HL-60 (cell line): Measurements from ENCODE around the gene ACP6.

ENCODE experiments used
- DNase-seq, 2 experiments: peaks; one replicate each; pipeline ENCODE4 v3.0.0-alpha.2; 2010 to 2020; ENCODE audit warnings: low read depth in 1 of 2, low spot score in 1 of 2
- H3K27ac ChIP-seq: fragments of 250-450 bp; sonication (Bioruptor Pico); replicated peaks from 2 replicates; pipeline ENCODE4 v1.5.1; 2020; ENCODE audit warnings: mild to moderate bottlenecking, moderate library complexity
- H3K27me3 ChIP-seq: fragments of 250-450 bp; sonication (Bioruptor Pico); 2 replicates; pipeline ENCODE4 v1.5.1; 2021; ENCODE audit warnings: mild to moderate bottlenecking, moderate library complexity; ENCODE audit not compliant: insufficient read depth, poor library complexity, severe bottlenecking
- H3K4me3 ChIP-seq: replicated peaks from 2 replicates; pipeline ENCODE4 v1.5.1; 2011; ENCODE audit warnings: mild to moderate bottlenecking, control low read depth, low read length; ENCODE audit not compliant: insufficient read depth
- GABPA ChIP-seq: IDR thresholded peaks from 2 replicates; pipeline ENCODE4 v1.6.1; 2012; ENCODE audit warnings: low read depth
- POLR2AphosphoS5 ChIP-seq: IDR thresholded peaks from 2 replicates; pipeline ENCODE4 v1.6.1; 2012; ENCODE audit warnings: low read depth
- SPI1 ChIP-seq: IDR thresholded peaks from 2 replicates; pipeline ENCODE4 v1.6.1; 2012; ENCODE audit warnings: low read depth, mild to moderate bottlenecking, borderline replicate concordance
- TF ChIP-seq, protein P1 (sequence below): IDR thresholded peaks from 2 replicates; pipeline ENCODE4 v1.6.1; 2012; ENCODE audit warnings: low read depth; ENCODE audit not compliant: insufficient replicate concordance
- TF ChIP-seq, protein P2 (sequence below): IDR thresholded peaks from one replicate; pipeline ENCODE4 v1.5.1; 2011; ENCODE audit warnings: low read length, control low read depth, inconsistent platforms; ENCODE audit not compliant: insufficient read depth

ACP6 gene

DNA sequence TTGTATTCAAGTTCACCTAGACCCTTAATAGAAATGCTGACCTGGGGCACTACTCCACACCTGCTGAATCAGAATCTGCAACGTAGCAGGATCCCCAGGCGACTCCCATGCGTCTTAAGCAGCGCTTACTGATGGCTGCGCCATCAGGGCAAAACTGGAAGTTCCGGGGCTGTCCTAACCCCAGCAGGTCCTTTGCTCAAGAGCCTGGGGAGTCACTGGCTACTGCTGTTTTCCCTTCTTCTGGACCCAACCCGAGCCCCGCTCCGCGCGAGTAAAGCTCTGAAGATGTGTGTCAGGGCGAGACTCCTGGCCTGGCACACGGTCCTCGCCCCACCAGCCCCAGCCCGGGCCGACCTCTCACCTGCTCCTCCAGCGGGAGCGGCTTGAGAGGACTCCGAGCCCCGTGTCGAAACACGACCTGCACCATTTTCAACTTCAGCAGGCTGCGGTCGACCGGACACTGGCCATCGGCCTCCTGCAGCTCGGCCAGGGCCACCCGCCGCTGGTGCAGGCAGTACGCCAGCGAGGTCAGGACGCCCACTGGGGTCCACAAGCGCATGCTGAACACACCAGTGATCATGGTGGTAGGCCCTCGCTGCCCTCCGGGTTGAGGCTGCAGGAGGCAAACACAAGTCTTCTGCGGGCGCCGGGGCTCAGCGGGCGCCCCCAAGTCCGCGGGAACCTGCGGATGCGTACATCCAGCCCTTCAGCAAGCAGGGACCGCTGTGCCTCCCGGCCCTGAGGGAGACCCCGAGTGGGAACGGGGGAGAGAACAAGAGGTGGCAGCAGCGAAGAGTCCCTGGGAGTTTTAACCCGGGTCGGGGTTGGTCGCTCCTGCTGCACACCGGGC lies 630 bp downstream of the ACP6 start:
- DNase-seq: peak; percentile 4 to 51
- Histone ChIP-seq H3K27ac (peak overlapping the region; percentile 55), H3K27me3 (no peaks in the 10 kb centered on the region), H3K4me3 (peak overlapping the region; percentile 50)
- TF ChIP-seq POLR2AphosphoS5 (no peak), SPI1 (no peak), GABPA (no peak)
- TF ChIP-seq, protein P1, sequence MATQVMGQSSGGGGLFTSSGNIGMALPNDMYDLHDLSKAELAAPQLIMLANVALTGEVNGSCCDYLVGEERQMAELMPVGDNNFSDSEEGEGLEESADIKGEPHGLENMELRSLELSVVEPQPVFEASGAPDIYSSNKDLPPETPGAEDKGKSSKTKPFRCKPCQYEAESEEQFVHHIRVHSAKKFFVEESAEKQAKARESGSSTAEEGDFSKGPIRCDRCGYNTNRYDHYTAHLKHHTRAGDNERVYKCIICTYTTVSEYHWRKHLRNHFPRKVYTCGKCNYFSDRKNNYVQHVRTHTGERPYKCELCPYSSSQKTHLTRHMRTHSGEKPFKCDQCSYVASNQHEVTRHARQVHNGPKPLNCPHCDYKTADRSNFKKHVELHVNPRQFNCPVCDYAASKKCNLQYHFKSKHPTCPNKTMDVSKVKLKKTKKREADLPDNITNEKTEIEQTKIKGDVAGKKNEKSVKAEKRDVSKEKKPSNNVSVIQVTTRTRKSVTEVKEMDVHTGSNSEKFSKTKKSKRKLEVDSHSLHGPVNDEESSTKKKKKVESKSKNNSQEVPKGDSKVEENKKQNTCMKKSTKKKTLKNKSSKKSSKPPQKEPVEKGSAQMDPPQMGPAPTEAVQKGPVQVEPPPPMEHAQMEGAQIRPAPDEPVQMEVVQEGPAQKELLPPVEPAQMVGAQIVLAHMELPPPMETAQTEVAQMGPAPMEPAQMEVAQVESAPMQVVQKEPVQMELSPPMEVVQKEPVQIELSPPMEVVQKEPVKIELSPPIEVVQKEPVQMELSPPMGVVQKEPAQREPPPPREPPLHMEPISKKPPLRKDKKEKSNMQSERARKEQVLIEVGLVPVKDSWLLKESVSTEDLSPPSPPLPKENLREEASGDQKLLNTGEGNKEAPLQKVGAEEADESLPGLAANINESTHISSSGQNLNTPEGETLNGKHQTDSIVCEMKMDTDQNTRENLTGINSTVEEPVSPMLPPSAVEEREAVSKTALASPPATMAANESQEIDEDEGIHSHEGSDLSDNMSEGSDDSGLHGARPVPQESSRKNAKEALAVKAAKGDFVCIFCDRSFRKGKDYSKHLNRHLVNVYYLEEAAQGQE: no peak
- TF ChIP-seq, protein P2, sequence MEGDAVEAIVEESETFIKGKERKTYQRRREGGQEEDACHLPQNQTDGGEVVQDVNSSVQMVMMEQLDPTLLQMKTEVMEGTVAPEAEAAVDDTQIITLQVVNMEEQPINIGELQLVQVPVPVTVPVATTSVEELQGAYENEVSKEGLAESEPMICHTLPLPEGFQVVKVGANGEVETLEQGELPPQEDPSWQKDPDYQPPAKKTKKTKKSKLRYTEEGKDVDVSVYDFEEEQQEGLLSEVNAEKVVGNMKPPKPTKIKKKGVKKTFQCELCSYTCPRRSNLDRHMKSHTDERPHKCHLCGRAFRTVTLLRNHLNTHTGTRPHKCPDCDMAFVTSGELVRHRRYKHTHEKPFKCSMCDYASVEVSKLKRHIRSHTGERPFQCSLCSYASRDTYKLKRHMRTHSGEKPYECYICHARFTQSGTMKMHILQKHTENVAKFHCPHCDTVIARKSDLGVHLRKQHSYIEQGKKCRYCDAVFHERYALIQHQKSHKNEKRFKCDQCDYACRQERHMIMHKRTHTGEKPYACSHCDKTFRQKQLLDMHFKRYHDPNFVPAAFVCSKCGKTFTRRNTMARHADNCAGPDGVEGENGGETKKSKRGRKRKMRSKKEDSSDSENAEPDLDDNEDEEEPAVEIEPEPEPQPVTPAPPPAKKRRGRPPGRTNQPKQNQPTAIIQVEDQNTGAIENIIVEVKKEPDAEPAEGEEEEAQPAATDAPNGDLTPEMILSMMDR: no peak

DNA sequence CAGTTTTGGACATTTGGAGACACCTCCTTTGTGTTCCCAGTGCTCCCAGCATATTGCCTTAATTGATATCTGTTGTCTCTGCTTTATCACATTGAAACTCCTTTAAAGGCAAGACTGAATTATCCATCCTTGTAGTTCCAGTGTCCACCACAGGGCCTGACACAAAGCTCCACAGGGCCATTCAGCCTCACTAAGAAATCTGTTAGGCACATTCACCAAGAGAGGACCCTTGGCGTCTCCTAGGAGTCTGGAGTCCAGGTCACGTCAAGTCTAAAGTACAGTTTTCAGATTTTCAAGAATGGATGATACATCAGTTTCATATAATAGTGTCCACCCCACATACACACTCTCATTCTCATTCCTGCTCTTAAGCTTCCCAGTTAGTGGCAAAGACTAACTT lies 4.8 kb downstream of the ACP6 start:
- no peak overlapping the region for H3K27ac ChIP-seq
- H3K27me3 ChIP-seq: no peaks in the 10 kb centered on the region
- H3K4me3 ChIP-seq: no peak overlapping the region
- TF ChIP-seq, protein P2: no peak
- no peak for TF ChIP-seq SPI1
- TF ChIP-seq POLR2AphosphoS5: no peak
- no peak for TF ChIP-seq GABPA
- TF ChIP-seq, protein P1: no peak
- no peak for DNase-seq

DNA sequence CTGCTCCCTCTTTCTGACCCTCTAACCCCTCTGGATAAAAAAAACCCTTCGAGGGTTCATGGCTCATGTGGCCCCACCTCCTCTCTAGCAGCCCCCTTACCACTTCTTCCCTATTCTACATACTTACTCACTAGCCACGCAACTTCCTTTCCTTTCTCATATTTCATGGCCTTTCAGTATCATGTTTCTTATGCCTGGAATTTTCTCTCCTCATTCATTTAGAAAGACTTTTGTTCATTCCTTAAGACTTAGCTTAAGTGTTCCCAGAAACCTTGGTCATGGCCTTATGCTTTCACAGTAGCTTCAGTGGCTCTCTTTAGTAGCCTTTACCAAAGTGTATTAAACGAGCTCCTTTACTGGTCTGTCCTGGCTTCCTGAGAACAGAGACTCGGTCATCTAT lies 6.1 kb downstream of the ACP6 start:
- Histone ChIP-seq H3K27me3 (no peaks in the 10 kb centered on the region), H3K4me3 (no peak overlapping the region), H3K27ac (no peak overlapping the region)
- no peak for DNase-seq
- TF ChIP-seq, protein P1: no peak
- no peak for TF ChIP-seq POLR2AphosphoS5
- no peak for TF ChIP-seq GABPA
- no peak for TF ChIP-seq SPI1
- TF ChIP-seq, protein P2: no peak
